Astrocyte of the cerebellum (primary cell): ENCODE data around the gene PEX16.
A peak's percentile ranks its signal among the peaks of the same experiment; 100 is the strongest.

Experiments used
- DNase-seq: peaks from one replicate; pipeline ENCODE4 v3.0.0-alpha.2; 2011; ENCODE audit warnings: low read depth
- H3K4me3 ChIP-seq: 2 replicates; pipeline ENCODE4 v1.5.1; 2011; ENCODE audit warnings: mild to moderate bottlenecking, low read depth, low read length, moderate library complexity
- in situ Hi-C: cut with HindIII; loops from 2 replicates; pipeline ENCODE4 v1.10.0; 2017; ENCODE audit warnings: low sequenced_read_pairs
- TF ChIP-seq, protein P1 (sequence below): IDR thresholded peaks from 2 replicates; pipeline ENCODE4 v1.5.1; 2012; ENCODE audit warnings: low read length, low read depth, moderate library complexity, mild to moderate bottlenecking; ENCODE audit errors: missing control alignments

The PEX16 gene

DNA sequence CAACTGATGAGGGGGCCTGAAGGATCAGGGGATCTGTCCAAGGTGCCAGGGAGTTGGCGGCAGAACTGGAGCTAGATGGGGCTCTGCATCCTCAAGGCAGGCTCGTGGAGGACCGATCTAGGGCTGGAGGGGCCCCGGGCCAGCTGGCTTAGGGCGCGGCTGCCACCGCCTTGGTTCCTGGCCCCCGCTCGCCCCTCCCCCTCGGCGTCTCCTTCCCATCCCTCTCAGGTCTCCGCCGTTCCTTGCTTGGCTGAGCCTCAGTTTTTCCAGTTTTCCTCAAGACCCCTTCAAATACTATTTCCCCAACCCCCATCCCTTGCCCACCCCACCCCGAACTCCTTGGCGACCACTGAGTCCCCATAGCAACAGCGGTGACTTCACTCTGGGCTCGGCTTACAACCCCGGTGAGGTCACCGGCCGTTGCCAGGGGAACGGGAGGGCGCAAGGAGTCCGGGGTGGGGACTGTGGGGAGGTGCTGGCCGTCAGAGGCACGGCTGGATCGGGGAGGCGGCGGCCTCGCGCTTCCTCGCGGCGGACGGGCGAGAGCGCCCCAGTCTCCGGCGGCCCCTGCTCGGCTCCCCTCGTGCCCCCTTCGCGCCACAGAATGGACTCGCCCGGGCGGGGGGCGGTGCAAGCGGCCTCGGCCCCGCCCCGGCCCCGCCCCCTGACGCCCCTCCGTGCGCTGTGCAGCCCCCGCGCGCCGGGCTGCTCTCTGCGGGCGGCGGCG, 18.1 kb downstream of the PEX16 start:
- in situ Hi-C loops: no loop called here
- peak overlapping the region; percentile 49 for H3K4me3 ChIP-seq
- DNase-seq: peak; percentile 59
- TF ChIP-seq, protein P1, sequence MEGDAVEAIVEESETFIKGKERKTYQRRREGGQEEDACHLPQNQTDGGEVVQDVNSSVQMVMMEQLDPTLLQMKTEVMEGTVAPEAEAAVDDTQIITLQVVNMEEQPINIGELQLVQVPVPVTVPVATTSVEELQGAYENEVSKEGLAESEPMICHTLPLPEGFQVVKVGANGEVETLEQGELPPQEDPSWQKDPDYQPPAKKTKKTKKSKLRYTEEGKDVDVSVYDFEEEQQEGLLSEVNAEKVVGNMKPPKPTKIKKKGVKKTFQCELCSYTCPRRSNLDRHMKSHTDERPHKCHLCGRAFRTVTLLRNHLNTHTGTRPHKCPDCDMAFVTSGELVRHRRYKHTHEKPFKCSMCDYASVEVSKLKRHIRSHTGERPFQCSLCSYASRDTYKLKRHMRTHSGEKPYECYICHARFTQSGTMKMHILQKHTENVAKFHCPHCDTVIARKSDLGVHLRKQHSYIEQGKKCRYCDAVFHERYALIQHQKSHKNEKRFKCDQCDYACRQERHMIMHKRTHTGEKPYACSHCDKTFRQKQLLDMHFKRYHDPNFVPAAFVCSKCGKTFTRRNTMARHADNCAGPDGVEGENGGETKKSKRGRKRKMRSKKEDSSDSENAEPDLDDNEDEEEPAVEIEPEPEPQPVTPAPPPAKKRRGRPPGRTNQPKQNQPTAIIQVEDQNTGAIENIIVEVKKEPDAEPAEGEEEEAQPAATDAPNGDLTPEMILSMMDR: no peak

DNA sequence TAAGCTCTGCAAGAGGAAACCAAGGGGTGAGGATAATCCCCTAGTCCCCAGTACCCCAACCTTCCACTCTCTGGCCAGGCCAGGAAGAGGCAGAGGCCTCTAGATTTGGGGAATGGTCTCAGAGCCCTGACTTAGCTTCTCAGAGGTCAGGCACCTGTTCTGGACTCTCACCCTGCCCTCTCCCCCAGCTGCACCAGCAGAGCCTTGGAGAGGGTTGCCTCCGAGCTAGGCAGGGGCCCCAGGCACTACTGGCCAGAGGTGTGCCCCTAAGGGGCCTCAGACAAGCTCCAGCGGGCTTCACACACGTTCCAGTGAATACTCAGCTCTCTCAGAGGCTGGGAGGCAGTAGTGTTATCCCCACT, 18.6 kb downstream of the PEX16 start:
- in situ Hi-C loops: no loop called here
- no peak overlapping the region for H3K4me3 ChIP-seq
- TF ChIP-seq, protein P1: no peak
- no peak for DNase-seq

DNA sequence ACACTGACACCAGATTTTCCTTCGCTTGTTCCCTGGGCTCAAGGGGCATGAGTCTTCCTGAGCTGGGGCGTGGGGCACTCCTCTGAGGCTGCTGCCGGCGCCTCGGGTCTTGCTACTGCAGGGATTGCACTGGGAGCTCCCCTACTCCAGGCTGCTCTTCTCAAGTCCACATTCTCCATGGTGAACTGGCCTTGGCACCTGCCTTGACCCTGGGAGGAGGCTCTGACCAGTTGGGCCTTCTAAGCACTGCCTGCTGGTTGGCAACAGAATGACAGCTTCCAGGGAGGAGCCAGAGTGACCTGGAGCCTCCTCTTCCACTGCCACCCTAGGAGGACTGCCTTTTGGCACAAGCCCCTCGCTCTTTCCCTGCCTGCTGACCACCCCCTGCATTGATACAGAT, 20.1 kb downstream of the PEX16 start:
- in situ Hi-C loops: no loop called here
- H3K4me3 ChIP-seq: no peak overlapping the region
- no peak for DNase-seq
- TF ChIP-seq, protein P1: no peak

DNA sequence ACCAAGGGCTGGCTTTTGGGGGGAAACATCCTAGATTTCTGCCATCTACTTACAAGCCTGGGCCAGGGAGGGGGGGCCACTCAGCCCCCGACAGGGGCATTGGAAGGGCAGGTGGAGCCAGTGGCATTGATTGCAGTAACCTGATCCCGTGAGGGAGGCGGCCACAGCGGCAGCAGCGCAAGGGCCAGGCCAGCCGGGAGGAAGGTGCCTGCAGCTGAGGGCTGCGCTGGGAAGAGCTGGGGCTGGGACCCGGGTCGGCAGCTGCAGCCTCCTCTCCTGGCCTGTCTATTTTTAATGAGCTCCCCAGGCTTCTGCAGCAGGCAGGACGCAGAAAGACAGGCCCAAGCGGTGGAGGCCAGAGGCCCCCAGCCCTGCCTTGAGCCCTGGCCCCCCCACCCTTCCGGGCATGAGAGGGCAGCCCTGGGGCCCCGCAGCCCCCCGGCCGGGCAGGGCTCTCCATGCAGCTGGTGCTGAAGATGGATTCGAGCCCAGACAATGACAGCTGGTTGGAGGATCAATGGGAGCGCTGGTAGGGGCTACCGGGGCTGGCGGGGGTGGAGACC, 21.2 kb downstream of the PEX16 start:
- DNase-seq: no peak
- in situ Hi-C loops: no loop called here
- TF ChIP-seq, protein P1: no peak
- no peak overlapping the region for H3K4me3 ChIP-seq

DNA sequence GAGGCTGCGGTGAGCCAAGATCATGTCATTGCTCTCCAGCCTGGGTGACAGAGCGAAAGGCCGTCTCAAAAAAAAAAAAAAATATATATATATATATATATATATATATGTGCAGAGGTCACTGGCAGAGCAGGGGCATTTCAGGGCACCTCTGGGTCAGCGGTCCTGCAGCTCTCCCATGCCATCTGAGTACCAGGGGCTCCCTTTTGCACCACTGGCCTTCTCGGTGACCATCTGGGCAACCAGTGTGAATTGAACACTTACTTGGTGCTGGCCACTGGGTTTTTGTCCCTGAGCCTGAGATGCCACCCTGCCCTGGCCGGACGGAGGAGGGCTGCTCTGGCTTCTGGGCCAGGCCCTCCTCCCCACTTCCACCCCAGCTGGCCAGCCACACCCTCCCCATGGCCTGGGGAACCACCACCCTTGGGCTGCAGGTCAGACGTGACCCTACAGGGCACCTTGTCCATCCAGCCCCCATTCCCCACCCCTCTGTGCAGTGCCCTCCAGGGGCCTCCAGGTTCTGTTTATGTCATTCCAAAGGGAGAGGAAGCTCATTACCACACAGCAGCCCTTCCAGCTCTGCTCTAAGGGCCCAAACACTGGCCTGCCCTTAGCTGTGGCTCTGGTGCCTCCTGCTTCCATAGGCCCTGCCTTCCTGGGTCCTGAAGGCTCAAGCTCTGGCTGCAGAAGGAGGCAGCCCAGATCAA, 22.0 kb downstream of the PEX16 start:
- no peak overlapping the region for H3K4me3 ChIP-seq
- DNase-seq: no peak
- in situ Hi-C loops: no loop called here
- TF ChIP-seq, protein P1: no peak

DNA sequence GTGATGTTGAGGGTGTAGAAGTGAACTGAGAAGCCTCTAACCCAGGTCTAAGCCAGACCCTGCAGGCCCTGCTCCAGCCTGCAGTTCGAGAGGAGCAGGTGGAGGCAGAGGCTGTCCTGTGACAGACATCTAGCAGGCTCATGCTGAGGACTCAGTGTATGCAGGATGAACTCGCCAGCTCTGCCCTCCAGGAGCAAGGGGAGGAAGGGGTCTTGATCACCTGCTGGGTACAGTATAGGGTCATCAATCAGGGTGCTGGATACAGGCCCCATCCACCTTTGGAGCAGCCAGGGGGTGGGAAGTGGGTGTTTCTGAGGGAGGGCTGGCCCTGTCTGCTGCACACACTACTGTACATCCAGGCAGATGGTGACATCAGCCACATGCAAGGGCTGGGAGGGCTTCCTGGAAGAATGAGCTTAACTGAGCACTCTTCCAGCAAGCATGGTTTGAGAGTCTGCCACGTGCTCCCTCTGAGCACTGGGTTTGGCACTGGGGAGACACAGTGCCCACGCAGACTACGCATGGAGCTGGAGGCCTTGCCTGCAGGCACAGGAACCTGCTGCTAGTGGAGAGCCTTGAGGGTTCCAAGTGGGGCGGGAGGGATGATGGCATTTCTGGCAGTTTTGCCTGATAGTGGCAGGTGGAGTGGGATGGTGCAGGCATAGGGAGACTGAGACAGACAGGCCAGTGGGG, 23.0 kb downstream of the PEX16 start:
- no peak for DNase-seq
- H3K4me3 ChIP-seq: no peak overlapping the region
- in situ Hi-C loops: no loop called here
- TF ChIP-seq, protein P1: no peak
